Measurements from ENCODE around the gene METTL16. TPM values are rescaled to one million over a fixed set of nuclear protein-coding genes. Genes with fewer than 3 reads are reported as not detected.

Gene METTL16
- total and polyA plus RNA-seq, 9 of the 15 experiments (the other 6 are each of a cell fraction or from before 2014, with no cell fraction given) = 12.1 to 30.5 (median 19.8) TPM

- no peak overlapping the region for H3K9ac ChIP-seq (ENCODE audit: insufficient read depth in 1 of 2, low read depth in 2 of 2, low read length in 2 of 2)
- no peaks in the 10 kb centered on the region for H3K27me3 ChIP-seq (ENCODE audit: control insufficient read depth in 2 of 2, insufficient read depth in 2 of 2, low read length in 2 of 2)
- TF ChIP-seq BDP1 (IDR thresholded peaks at IDR 0.05; ENCODE audit: insufficient read depth, insufficient read length) (no peak), ADNP (tag; IDR thresholded peaks at IDR 0.05) (no peak), CHD1 (IDR thresholded peaks at IDR 0.05; ENCODE audit: low read length) (no peak), ZNF146 (CRISPR knock-in tag; IDR thresholded peaks at IDR 0.05; ENCODE audit: unreplicated experiment) (no peak), STAT5B (CRISPR knock-in tag; IDR thresholded peaks at IDR 0.05) (no peak), IRF2 (CRISPR knock-in tag; IDR thresholded peaks at IDR 0.05) (no peak), ELK3 (CRISPR knock-in tag; IDR thresholded peaks at IDR 0.05) (no peak)
- TF ChIP-seq, protein P1, sequence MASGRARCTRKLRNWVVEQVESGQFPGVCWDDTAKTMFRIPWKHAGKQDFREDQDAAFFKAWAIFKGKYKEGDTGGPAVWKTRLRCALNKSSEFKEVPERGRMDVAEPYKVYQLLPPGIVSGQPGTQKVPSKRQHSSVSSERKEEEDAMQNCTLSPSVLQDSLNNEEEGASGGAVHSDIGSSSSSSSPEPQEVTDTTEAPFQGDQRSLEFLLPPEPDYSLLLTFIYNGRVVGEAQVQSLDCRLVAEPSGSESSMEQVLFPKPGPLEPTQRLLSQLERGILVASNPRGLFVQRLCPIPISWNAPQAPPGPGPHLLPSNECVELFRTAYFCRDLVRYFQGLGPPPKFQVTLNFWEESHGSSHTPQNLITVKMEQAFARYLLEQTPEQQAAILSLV (tag; IDR thresholded peaks at IDR 0.05) = no peak
- CTCF ChIA-PET (ENCODE audit: low intra/inter-chr PET ratio) = interaction anchor here (6.0 kb wide), 1 partner anchor 32 kb away, joined by 78 read pairs; no protein-coding TSS in a partner anchor
- FAIRE-seq (no peak), ATAC-seq (no peak), DNase-seq (ENCODE audit: extremely low read depth in 1 of 4, low spot score in 3 of 4) (no peak)
- BruUV-seq (replicated peaks) = no TSS peak
- no peak overlapping the region for H2AFZ ChIP-seq (ENCODE audit: low read depth, low read length)
- 93% methylated on average over 12 of the region's 22 CpGs for WGBS (ENCODE audit: insufficient coverage, low coverage, missing lambda C conversion rate)
- H4K20me1 ChIP-seq (replicated peaks; ENCODE audit: control insufficient read depth, insufficient read depth, low read length) = no peaks in the 10 kb centered on the region
- no peaks in the 10 kb centered on the region for H3K79me2 ChIP-seq (ENCODE audit: control insufficient read depth, insufficient read depth, low read length)
- H3K9me1 ChIP-seq (ENCODE audit: control insufficient read depth, insufficient read depth, low read length) = no peaks in the 10 kb centered on the region
- no peak overlapping the region for H3K4me3 ChIP-seq
- no peak overlapping the region for H3K4me2 ChIP-seq (ENCODE audit: insufficient read depth, low read length)
- POLR2A ChIA-PET = interaction anchor here (0.7 kb wide), 1 partner anchor 29 kb away, joined by 3 read pairs; no protein-coding TSS in a partner anchor
- no peaks in the 10 kb centered on the region for H3K9me3 ChIP-seq (replicated peaks; ENCODE audit: control insufficient read depth, insufficient read depth, low read depth, low read length)
- in situ Hi-C loops (cut with MboI) = loop anchor here (5.0 kb wide), 1 partner anchor 37 kb away; no protein-coding TSS in a partner anchor
- intact Hi-C loops (cut with micrococcal nuclease) = no loop called here
- no peak overlapping the region for H3K27ac ChIP-seq (ENCODE audit: extremely low read depth, low read depth, low read length)
- no peaks in the 10 kb centered on the region; a peak in 1 of 5 replicates for H3K4me1 ChIP-seq (replicated peaks in 1 of 2; ENCODE audit: control insufficient read depth in 2 of 2, insufficient read depth in 2 of 2, low read length in 2 of 2)
- peaks cover 41% of the 10 kb centered on the region; the same call in 2 of the 3 replicates for H3K36me3 ChIP-seq (ENCODE audit: control insufficient read depth, insufficient read depth, low read length)
These were observed 97.1 kb downstream of the METTL16 start for GRCh38 chr17:2414446-2415064.

Measured in K562 (cell line).